HEK293 (cell line): Measurements from ENCODE around the gene TM9SF1.

Source experiments
- GFI1B ChIP-seq: fragments of 450-650 bp; formaldehyde crosslinking; IDR thresholded peaks from 2 replicates; pipeline ENCODE4 v1.5.1; 2016; ENCODE audit warnings: missing biosample characterization, missing genetic modification characterization
- INSM2 ChIP-seq: fragments of 450-650 bp; formaldehyde crosslinking; IDR thresholded peaks from 2 replicates; pipeline ENCODE4 v1.5.1; 2016; ENCODE audit warnings: missing biosample characterization, missing genetic modification characterization
- KLF10 ChIP-seq: fragments of 450-650 bp; IDR thresholded peaks from 2 replicates; pipeline ENCODE4 v1.5.1; 2018; ENCODE audit warnings: missing biosample characterization, mild to moderate bottlenecking, missing genetic modification characterization
- REPIN1 ChIP-seq: fragments of 450-650 bp; formaldehyde crosslinking; IDR thresholded peaks from 2 replicates; pipeline ENCODE4 v1.5.1; 2017; ENCODE audit warnings: missing biosample characterization, missing genetic modification characterization, low read depth
- REST ChIP-seq: fragments of 450-650 bp; formaldehyde crosslinking; IDR thresholded peaks from 2 replicates; pipeline ENCODE4 v1.5.1; 2016; ENCODE audit warnings: missing biosample characterization, missing genetic modification characterization
- ZBTB21 ChIP-seq: fragments of 450-650 bp; formaldehyde crosslinking; IDR thresholded peaks from 2 replicates; pipeline ENCODE4 v1.5.1; 2017; ENCODE audit warnings: missing biosample characterization, missing genetic modification characterization
- ZBTB6 ChIP-seq: fragments of 450-650 bp; formaldehyde crosslinking; IDR thresholded peaks from 2 replicates; pipeline ENCODE4 v1.5.1; 2017; ENCODE audit warnings: missing biosample characterization, missing genetic modification characterization
- ZFHX2 ChIP-seq: fragments of 450-650 bp; formaldehyde crosslinking; conservative IDR thresholded peaks from 2 replicates; pipeline ENCODE4 v1.5.1; 2016; ENCODE audit warnings: missing biosample characterization, missing genetic modification characterization
- ZNF140 ChIP-seq: fragments of 450-650 bp; formaldehyde crosslinking; IDR thresholded peaks from 2 replicates; pipeline ENCODE4 v1.5.1; 2016; ENCODE audit warnings: missing biosample characterization, missing genetic modification characterization
- ZNF155 ChIP-seq: fragments of 450-650 bp; formaldehyde crosslinking; IDR thresholded peaks from 2 replicates; pipeline ENCODE4 v1.5.1; 2016; ENCODE audit warnings: missing biosample characterization, missing genetic modification characterization
- ZNF223 ChIP-seq: fragments of 450-650 bp; formaldehyde crosslinking; IDR thresholded peaks from 2 replicates; pipeline ENCODE4 v1.5.1; 2016; ENCODE audit warnings: missing biosample characterization, missing genetic modification characterization
- ZNF23 ChIP-seq: fragments of 450-650 bp; formaldehyde crosslinking; IDR thresholded peaks from 2 replicates; pipeline ENCODE4 v1.5.1; 2016; ENCODE audit warnings: missing biosample characterization, missing genetic modification characterization, borderline replicate concordance
- ZNF473 ChIP-seq: fragments of 450-650 bp; formaldehyde crosslinking; IDR thresholded peaks from 2 replicates; pipeline ENCODE4 v1.5.1; 2017; ENCODE audit warnings: missing biosample characterization, missing genetic modification characterization
- ZNF544 ChIP-seq: fragments of 450-650 bp; formaldehyde crosslinking; IDR thresholded peaks from 2 replicates; pipeline ENCODE4 v1.5.0; 2017; ENCODE audit warnings: missing biosample characterization, missing genetic modification characterization
- ZNF561 ChIP-seq: fragments of 450-650 bp; IDR thresholded peaks from 2 replicates; pipeline ENCODE4 v1.5.1; 2018; ENCODE audit warnings: missing biosample characterization, missing genetic modification characterization, borderline replicate concordance
- ZNF658 ChIP-seq: fragments of 450-650 bp; formaldehyde crosslinking; IDR thresholded peaks from 2 replicates; pipeline ENCODE4; 2016; ENCODE audit warnings: missing biosample characterization, missing genetic modification characterization
- ZNF701 ChIP-seq: fragments of 450-650 bp; formaldehyde crosslinking; IDR thresholded peaks from 2 replicates; pipeline ENCODE4 v1.5.1; 2016; ENCODE audit warnings: missing biosample characterization, missing genetic modification characterization
- ZNF792 ChIP-seq: fragments of 450-650 bp; formaldehyde crosslinking; IDR thresholded peaks from 2 replicates; pipeline ENCODE4 v1.5.1; 2016; ENCODE audit warnings: missing biosample characterization, missing genetic modification characterization
- ZSCAN30 ChIP-seq: fragments of 450-650 bp; IDR thresholded peaks from 2 replicates; pipeline ENCODE4 v1.5.1; 2018; ENCODE audit warnings: missing biosample characterization, mild to moderate bottlenecking, missing genetic modification characterization, moderate library complexity
- TF ChIP-seq, protein P1 (sequence below): fragments of 450-650 bp; formaldehyde crosslinking; conservative IDR thresholded peaks from 2 replicates; pipeline ENCODE4 v1.5.1; 2016; ENCODE audit warnings: low read depth, missing biosample characterization, missing genetic modification characterization
- TF ChIP-seq, protein P2 (sequence below): fragments of 450-650 bp; IDR thresholded peaks from 2 replicates; pipeline ENCODE4 v1.5.1; 2018; ENCODE audit warnings: missing biosample characterization, mild to moderate bottlenecking, missing genetic modification characterization
- TF ChIP-seq, protein P3 (sequence below): fragments of 450-650 bp; IDR thresholded peaks from 2 replicates; pipeline ENCODE4 v1.5.1; 2018; ENCODE audit warnings: missing biosample characterization, missing genetic modification characterization
- TF ChIP-seq, protein P4 (sequence below): fragments of 450-650 bp; formaldehyde crosslinking; IDR thresholded peaks from 2 replicates; pipeline ENCODE4 v1.5.1; 2016; ENCODE audit warnings: missing biosample characterization, missing genetic modification characterization

The TM9SF1 gene

GRCh38 chr14:24195186-24196070 is at the start of gene TM9SF1 (continued):
- TF ChIP-seq, protein P1, sequence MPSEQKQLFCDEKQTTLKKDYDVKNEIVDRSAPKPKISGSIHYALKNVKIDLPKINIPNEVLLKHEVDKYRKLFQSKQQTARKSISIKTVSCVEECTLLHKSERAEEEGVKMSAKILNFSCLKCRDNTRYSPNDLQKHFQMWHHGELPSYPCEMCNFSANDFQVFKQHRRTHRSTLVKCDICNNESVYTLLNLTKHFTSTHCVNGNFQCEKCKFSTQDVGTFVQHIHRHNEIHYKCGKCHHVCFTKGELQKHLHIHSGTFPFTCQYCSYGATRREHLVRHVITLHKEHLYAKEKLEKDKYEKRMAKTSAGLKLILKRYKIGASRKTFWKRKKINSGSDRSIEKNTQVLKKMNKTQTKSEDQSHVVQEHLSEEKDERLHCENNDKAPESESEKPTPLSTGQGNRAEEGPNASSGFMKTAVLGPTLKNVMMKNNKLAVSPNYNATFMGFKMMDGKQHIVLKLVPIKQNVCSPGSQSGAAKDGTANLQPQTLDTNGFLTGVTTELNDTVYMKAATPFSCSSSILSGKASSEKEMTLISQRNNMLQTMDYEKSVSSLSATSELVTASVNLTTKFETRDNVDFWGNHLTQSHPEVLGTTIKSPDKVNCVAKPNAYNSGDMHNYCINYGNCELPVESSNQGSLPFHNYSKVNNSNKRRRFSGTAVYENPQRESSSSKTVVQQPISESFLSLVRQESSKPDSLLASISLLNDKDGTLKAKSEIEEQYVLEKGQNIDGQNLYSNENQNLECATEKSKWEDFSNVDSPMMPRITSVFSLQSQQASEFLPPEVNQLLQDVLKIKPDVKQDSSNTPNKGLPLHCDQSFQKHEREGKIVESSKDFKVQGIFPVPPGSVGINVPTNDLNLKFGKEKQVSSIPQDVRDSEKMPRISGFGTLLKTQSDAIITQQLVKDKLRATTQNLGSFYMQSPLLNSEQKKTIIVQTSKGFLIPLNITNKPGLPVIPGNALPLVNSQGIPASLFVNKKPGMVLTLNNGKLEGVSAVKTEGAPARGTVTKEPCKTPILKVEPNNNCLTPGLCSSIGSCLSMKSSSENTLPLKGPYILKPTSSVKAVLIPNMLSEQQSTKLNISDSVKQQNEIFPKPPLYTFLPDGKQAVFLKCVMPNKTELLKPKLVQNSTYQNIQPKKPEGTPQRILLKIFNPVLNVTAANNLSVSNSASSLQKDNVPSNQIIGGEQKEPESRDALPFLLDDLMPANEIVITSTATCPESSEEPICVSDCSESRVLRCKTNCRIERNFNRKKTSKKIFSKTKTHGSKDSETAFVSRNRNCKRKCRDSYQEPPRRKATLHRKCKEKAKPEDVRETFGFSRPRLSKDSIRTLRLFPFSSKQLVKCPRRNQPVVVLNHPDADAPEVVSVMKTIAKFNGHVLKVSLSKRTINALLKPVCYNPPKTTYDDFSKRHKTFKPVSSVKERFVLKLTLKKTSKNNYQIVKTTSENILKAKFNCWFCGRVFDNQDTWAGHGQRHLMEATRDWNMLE, result peak; percentile 57; the same call in 1 of the 2 replicates
- TF ChIP-seq, protein P2, sequence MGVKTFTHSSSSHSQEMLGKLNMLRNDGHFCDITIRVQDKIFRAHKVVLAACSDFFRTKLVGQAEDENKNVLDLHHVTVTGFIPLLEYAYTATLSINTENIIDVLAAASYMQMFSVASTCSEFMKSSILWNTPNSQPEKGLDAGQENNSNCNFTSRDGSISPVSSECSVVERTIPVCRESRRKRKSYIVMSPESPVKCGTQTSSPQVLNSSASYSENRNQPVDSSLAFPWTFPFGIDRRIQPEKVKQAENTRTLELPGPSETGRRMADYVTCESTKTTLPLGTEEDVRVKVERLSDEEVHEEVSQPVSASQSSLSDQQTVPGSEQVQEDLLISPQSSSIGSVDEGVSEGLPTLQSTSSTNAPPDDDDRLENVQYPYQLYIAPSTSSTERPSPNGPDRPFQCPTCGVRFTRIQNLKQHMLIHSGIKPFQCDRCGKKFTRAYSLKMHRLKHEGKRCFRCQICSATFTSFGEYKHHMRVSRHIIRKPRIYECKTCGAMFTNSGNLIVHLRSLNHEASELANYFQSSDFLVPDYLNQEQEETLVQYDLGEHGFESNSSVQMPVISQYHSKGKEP (tag by site-specific recombination), result no peak
- no peak for TF ChIP-seq ZNF658 (tag by site-specific recombination)
- no peak for TF ChIP-seq ZNF223 (tag by site-specific recombination)
- peak; percentile 64; the same call in 1 of the 2 replicates for TF ChIP-seq KLF10 (tag by site-specific recombination)
- TF ChIP-seq ZBTB6, result peak; percentile 64; the same call in 1 of the 2 replicates
- TF ChIP-seq ZNF701 (tag by site-specific recombination), result no peak
- TF ChIP-seq, protein P3, sequence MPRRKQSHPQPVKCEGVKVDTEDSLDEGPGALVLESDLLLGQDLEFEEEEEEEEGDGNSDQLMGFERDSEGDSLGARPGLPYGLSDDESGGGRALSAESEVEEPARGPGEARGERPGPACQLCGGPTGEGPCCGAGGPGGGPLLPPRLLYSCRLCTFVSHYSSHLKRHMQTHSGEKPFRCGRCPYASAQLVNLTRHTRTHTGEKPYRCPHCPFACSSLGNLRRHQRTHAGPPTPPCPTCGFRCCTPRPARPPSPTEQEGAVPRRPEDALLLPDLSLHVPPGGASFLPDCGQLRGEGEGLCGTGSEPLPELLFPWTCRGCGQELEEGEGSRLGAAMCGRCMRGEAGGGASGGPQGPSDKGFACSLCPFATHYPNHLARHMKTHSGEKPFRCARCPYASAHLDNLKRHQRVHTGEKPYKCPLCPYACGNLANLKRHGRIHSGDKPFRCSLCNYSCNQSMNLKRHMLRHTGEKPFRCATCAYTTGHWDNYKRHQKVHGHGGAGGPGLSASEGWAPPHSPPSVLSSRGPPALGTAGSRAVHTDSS (tag by site-specific recombination), result peak; percentile 45; the same call in 1 of the 2 replicates
- peak; percentile 23; the same call in 1 of the 2 replicates for TF ChIP-seq INSM2 (tag by site-specific recombination)
- TF ChIP-seq ZBTB21 (tag by site-specific recombination), result peak; percentile 48
- TF ChIP-seq GFI1B (tag by site-specific recombination), result no peak
- TF ChIP-seq, protein P4, sequence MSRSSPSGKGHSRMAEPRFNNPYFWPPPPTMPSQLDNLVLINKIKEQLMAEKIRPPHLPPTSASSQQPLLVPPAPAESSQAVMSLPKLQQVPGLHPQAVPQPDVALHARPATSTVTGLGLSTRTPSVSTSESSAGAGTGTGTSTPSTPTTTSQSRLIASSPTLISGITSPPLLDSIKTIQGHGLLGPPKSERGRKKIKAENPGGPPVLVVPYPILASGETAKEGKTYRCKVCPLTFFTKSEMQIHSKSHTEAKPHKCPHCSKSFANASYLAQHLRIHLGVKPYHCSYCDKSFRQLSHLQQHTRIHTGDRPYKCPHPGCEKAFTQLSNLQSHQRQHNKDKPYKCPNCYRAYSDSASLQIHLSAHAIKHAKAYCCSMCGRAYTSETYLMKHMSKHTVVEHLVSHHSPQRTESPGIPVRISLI (tag by site-specific recombination), result no peak
- no peak for TF ChIP-seq ZNF792 (tag by site-specific recombination)
- TF ChIP-seq ZSCAN30 (tag by site-specific recombination), result peak; percentile 29; the same call in 1 of the 2 replicates
- peak; percentile 42; the same call in 1 of the 2 replicates for TF ChIP-seq ZFHX2 (tag by site-specific recombination)
- TF ChIP-seq ZNF23 (tag by site-specific recombination), result no peak
- no peak for TF ChIP-seq ZNF140 (tag by site-specific recombination)
- TF ChIP-seq ZNF473 (tag by site-specific recombination), result no peak
- TF ChIP-seq REST (tag by site-specific recombination), result peak; percentile 60
- TF ChIP-seq ZNF561 (tag by site-specific recombination), result peak; percentile 84
- TF ChIP-seq ZNF544 (tag by site-specific recombination), result no peak
- TF ChIP-seq ZNF155 (tag by site-specific recombination), result no peak
- TF ChIP-seq REPIN1, result no peak
